Measurements from ENCODE around the gene SLC25A21. TPM values are rescaled to one million over a fixed set of nuclear protein-coding genes. Genes with fewer than 3 reads are reported as not detected.

Gene SLC25A21
- total RNA-seq, 2 experiments from 2014 or later = not detected

GRCh38 chr14:36647417-36647823 lies 525.0 kb downstream of the SLC25A21 start:
- ATAC-seq (no peak), DNase-seq (no peak)
- Mint-ChIP-seq H3K9me3 (no peaks in the 10 kb centered on the region), H3K4me3 (no peak overlapping the region), H3K27ac (no peak overlapping the region), H3K4me1 (ENCODE audit: low read depth) (no peaks in the 10 kb centered on the region), H3K27me3 (peaks cover 47% of the 10 kb centered on the region), H3K36me3 (ENCODE audit: low read depth) (no peaks in the 10 kb centered on the region)
- TF ChIP-seq CTCF (IDR thresholded peaks at IDR 0.05) = no peak
- intact Hi-C loops (cut with micrococcal nuclease) = no loop called here
- ChIA-PET POLR2A (no interaction called here), CTCF (interaction anchor here (0.9 to 1.5 kb wide), 4 partner anchors 8 to 124 kb away, joined by 3 to 5 read pairs (median 4); no protein-coding TSS in a partner anchor)

- H3K9me3 Mint-ChIP-seq = no peaks in the 10 kb centered on the region
- no peak overlapping the region for H3K27ac Mint-ChIP-seq
- H3K27me3 Mint-ChIP-seq = peaks cover 52% of the 10 kb centered on the region
- H3K36me3 Mint-ChIP-seq (ENCODE audit: low read depth) = no peaks in the 10 kb centered on the region
- ATAC-seq = no peak
- no peak overlapping the region for H3K4me3 Mint-ChIP-seq
- no peaks in the 10 kb centered on the region for H3K4me1 Mint-ChIP-seq (ENCODE audit: low read depth)
- no peak for DNase-seq
- ChIA-PET POLR2A (no interaction called here), CTCF (interaction anchor here (0.9 to 1.5 kb wide), 3 partner anchors 9 to 11 kb away, joined by 3 to 5 read pairs (median 3); no protein-coding TSS in a partner anchor)
- TF ChIP-seq CTCF (IDR thresholded peaks at IDR 0.05) = no peak
- intact Hi-C loops (cut with micrococcal nuclease) = no loop called here
Measured at GRCh38 chr14:36646664-36647416, 525.6 kb downstream of the SLC25A21 start.

- no peak overlapping the region for H3K27ac Mint-ChIP-seq
- peaks cover 5% of the 10 kb centered on the region for H3K9me3 Mint-ChIP-seq
- H3K27me3 Mint-ChIP-seq = peaks cover 4% of the 10 kb centered on the region
- H3K36me3 Mint-ChIP-seq (ENCODE audit: low read depth) = no peaks in the 10 kb centered on the region
- TF ChIP-seq CTCF (IDR thresholded peaks at IDR 0.05) = no peak
- intact Hi-C loops (cut with micrococcal nuclease) = no loop called here
- no peak overlapping the region for H3K4me3 Mint-ChIP-seq
- ChIA-PET POLR2A (no interaction called here), CTCF (interaction anchor here (0.9 kb wide), 1 partner anchor 50 kb away, joined by 3 read pairs; no protein-coding TSS in a partner anchor)
- DNase-seq (no peak), ATAC-seq (no peak)
- no peaks in the 10 kb centered on the region for H3K4me1 Mint-ChIP-seq (ENCODE audit: low read depth)
Measured at GRCh38 chr14:36633580-36633979, 538.8 kb downstream of the SLC25A21 start.

Small RNAs within 50 kb of the gene (microRNA-seq; reads per million reads assigned to microRNA genes)
- not detected for gene MIR4503 (ENCODE audit: borderline microRNAs expressed, borderline replicate concordance)

Other genes with a start within 250 kb of the SLC25A21 start
- not detected for gene MIPOL1, start 25.3 kb upstream of the SLC25A21 start, total RNA-seq

Data from activated CD8-positive, alpha-beta T cell treated with anti-CD3 and anti-CD28 coated beads for 36 hours (primary cell).